ENCODE data around the gene MAPK8. TPM values are rescaled to one million over a fixed set of nuclear protein-coding genes. Genes with fewer than 3 reads are reported as not detected.

Gene MAPK8
- polyA plus RNA-seq, 1 of the 3 experiments (the other 2 are of a cell fraction): 26.4 TPM

GRCh38 chr10:48258105-48258504, 48.4 kb upstream of the MAPK8 start:
- TF ChIP-seq POLR2AphosphoS5 (IDR thresholded peaks at IDR 0.05; ENCODE audit: low read depth, low read length) (no peak), RCOR1 (IDR thresholded peaks at IDR 0.05; ENCODE audit: low read length) (no peak)
- TF ChIP-seq, protein P1, sequence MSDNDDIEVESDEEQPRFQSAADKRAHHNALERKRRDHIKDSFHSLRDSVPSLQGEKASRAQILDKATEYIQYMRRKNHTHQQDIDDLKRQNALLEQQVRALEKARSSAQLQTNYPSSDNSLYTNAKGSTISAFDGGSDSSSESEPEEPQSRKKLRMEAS (IDR thresholded peaks at IDR 0.05; ENCODE audit: low read depth): no peak
- TF ChIP-seq, protein P2, sequence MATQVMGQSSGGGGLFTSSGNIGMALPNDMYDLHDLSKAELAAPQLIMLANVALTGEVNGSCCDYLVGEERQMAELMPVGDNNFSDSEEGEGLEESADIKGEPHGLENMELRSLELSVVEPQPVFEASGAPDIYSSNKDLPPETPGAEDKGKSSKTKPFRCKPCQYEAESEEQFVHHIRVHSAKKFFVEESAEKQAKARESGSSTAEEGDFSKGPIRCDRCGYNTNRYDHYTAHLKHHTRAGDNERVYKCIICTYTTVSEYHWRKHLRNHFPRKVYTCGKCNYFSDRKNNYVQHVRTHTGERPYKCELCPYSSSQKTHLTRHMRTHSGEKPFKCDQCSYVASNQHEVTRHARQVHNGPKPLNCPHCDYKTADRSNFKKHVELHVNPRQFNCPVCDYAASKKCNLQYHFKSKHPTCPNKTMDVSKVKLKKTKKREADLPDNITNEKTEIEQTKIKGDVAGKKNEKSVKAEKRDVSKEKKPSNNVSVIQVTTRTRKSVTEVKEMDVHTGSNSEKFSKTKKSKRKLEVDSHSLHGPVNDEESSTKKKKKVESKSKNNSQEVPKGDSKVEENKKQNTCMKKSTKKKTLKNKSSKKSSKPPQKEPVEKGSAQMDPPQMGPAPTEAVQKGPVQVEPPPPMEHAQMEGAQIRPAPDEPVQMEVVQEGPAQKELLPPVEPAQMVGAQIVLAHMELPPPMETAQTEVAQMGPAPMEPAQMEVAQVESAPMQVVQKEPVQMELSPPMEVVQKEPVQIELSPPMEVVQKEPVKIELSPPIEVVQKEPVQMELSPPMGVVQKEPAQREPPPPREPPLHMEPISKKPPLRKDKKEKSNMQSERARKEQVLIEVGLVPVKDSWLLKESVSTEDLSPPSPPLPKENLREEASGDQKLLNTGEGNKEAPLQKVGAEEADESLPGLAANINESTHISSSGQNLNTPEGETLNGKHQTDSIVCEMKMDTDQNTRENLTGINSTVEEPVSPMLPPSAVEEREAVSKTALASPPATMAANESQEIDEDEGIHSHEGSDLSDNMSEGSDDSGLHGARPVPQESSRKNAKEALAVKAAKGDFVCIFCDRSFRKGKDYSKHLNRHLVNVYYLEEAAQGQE (IDR thresholded peaks at IDR 0.05; ENCODE audit: low read depth, low read length): no peak
- DNase-seq: no peak
- Histone ChIP-seq H4K20me1 (ENCODE audit: insufficient read depth) (no peaks in the 10 kb centered on the region), H3F3A (replicated peaks; ENCODE audit: insufficient read depth) (no peaks in the 10 kb centered on the region), H3K27ac (ENCODE audit: low read depth in 2 of 2, low read length in 1 of 2) (no peak overlapping the region), H3K9me3 (no peaks in the 10 kb centered on the region), H3K9me2 (0 out of 2 replicates have a peak, but pooled peaks cover 3% of the 10 kb centered on the region), H3K4me2 (no peak overlapping the region), H3K36me3 (replicated peaks in 1 of 2; ENCODE audit: control insufficient read depth in 1 of 2, insufficient read depth in 2 of 2, low read length in 1 of 2) (no peaks in the 10 kb centered on the region), H2AFZ (ENCODE audit: low read depth) (no peak overlapping the region), H3K79me2 (ENCODE audit: insufficient read depth) (no peaks in the 10 kb centered on the region), H3K4me1 (ENCODE audit: control insufficient read depth in 1 of 2, insufficient read depth in 2 of 2, low read depth in 1 of 2, low read length in 1 of 2) (peaks cover 3 to 4% of the 10 kb centered on the region in 2 experiments; a peak in 1 of 4 replicates), H3K27me3 (ENCODE audit: insufficient read depth) (no peaks in the 10 kb centered on the region), H3K9ac (no peak overlapping the region), H3K4me3 (ENCODE audit: low read depth in 2 of 2, low read length in 1 of 2) (no peak overlapping the region)
- WGBS (ENCODE audit: low lambda C conversion rate): 70% methylated on average over 1 of the region's 1 CpG
- CTCF ChIA-PET: interaction anchor here (1.2 to 1.6 kb wide), 2 partner anchors 10 to 32 kb away, joined by 4 to 6 read pairs; no protein-coding TSS in a partner anchor
- POLR2A ChIA-PET: no interaction called here

- Histone ChIP-seq H3K27ac (ENCODE audit: low read depth in 2 of 2, low read length in 1 of 2) (no peak overlapping the region), H3K4me2 (no peak overlapping the region), H4K20me1 (ENCODE audit: insufficient read depth) (no peaks in the 10 kb centered on the region), H3K79me2 (ENCODE audit: insufficient read depth) (no peaks in the 10 kb centered on the region), H3K36me3 (replicated peaks in 1 of 2; ENCODE audit: control insufficient read depth in 1 of 2, insufficient read depth in 2 of 2, low read length in 1 of 2) (no peaks in the 10 kb centered on the region), H3K9me3 (no peaks in the 10 kb centered on the region), H3F3A (replicated peaks; ENCODE audit: insufficient read depth) (no peaks in the 10 kb centered on the region), H2AFZ (ENCODE audit: low read depth) (no peak overlapping the region), H3K4me3 (ENCODE audit: low read depth in 2 of 2, low read length in 1 of 2) (no peak overlapping the region), H3K9me2 (0 out of 2 replicates have a peak, but pooled peaks cover 3% of the 10 kb centered on the region), H3K9ac (no peak overlapping the region), H3K4me1 (ENCODE audit: control insufficient read depth in 1 of 2, insufficient read depth in 2 of 2, low read depth in 1 of 2, low read length in 1 of 2) (no peaks in the 10 kb centered on the region), H3K27me3 (ENCODE audit: insufficient read depth) (no peaks in the 10 kb centered on the region; the same call in 1 of the 2 replicates)
- no peak for TF ChIP-seq ELF1 (IDR thresholded peaks at IDR 0.05)
- WGBS (ENCODE audit: low lambda C conversion rate): 32% methylated on average over 4 of the region's 4 CpGs
- DNase-seq: no peak
- ChIA-PET POLR2A (no interaction called here), CTCF (interaction anchor here (1.2 kb wide), 1 partner anchor 11 kb away, joined by 3 read pairs; no protein-coding TSS in a partner anchor)
Measured at GRCh38 chr10:48266528-48266927, 39.9 kb upstream of the MAPK8 start.

DNA sequence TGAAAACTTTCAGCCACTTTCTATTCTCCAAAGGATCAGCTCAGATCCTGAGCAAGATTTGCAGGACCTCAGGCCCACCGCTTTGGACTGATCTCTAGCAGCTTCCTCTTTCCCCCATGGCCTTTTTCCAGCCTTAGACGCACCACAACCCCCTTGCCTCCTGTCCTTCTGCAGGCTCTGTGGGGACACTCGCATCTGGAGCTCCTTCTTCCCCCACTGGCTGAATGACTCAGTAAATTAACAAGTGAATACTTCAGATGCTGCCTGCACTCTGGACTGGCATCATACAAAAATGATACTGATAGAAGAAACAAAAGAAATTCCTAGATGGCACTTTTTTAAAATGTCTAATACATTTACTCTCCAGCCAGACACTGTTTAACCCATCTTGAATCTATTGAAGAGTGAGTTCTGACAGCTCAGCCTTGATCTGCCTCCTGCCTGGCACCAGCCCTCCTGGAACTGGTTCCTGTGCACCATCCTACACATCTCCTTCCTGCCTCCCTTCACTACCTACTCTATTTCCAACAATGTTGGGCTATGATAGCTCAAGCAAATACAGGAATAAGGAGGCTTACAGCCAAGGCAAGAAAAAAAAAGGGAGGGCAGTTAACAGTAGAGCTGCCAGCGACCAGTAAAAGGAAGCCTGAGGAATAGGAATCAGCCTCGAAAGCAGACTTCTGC, 35.3 kb upstream of the MAPK8 start:
- no peak for DNase-seq
- 57% methylated on average over 5 of the region's 5 CpGs for WGBS (ENCODE audit: low lambda C conversion rate)
- TF ChIP-seq RXRA (IDR thresholded peaks at IDR 0.05; ENCODE audit: borderline replicate concordance, low read depth): no peak
- TF ChIP-seq SIN3A (IDR thresholded peaks at IDR 0.05; ENCODE audit: borderline replicate concordance, low read depth, low read length): no peak
- TF ChIP-seq TAF1 (IDR thresholded peaks at IDR 0.05; ENCODE audit: borderline replicate concordance, low read depth, low read length): no peak
- TF ChIP-seq JUND (IDR thresholded peaks at IDR 0.05): no peak
- TF ChIP-seq, protein P2 (IDR thresholded peaks at IDR 0.05; ENCODE audit: low read depth, low read length): no peak
- TF ChIP-seq EP300 (IDR thresholded peaks at IDR 0.05; ENCODE audit: borderline replicate concordance in 1 of 2, low read depth in 1 of 2, low read length in 1 of 2): no peak
- no peak for TF ChIP-seq NFIC (IDR thresholded peaks at IDR 0.05; ENCODE audit: borderline replicate concordance)
- no peak for TF ChIP-seq SMC3 (IDR thresholded peaks at IDR 0.05; ENCODE audit: low read depth, low read length)
- no peak for TF ChIP-seq FOXJ3 (CRISPR knock-in tag; IDR thresholded peaks at IDR 0.05)
- TF ChIP-seq YY1 (IDR thresholded peaks at IDR 0.05; ENCODE audit: low read depth): no peak

More for the DNA sequence above, 35.3 kb upstream of the MAPK8 start:
- ChIA-PET POLR2A (no interaction called here), CTCF (interaction anchor here (0.9 to 1.6 kb wide), 3 partner anchors 14 to 19 kb away, joined by 3 to 4 read pairs (median 4); no protein-coding TSS in a partner anchor)
- Histone ChIP-seq H3K4me3 (ENCODE audit: low read depth in 2 of 2, low read length in 1 of 2) (no peak overlapping the region), H3K4me1 (ENCODE audit: control insufficient read depth in 1 of 2, insufficient read depth in 2 of 2, low read depth in 1 of 2, low read length in 1 of 2) (no peaks in the 10 kb centered on the region), H3K79me2 (ENCODE audit: insufficient read depth) (no peaks in the 10 kb centered on the region), H3K27me3 (ENCODE audit: insufficient read depth) (no peaks in the 10 kb centered on the region; the same call in 1 of the 2 replicates), H3K9me3 (no peaks in the 10 kb centered on the region), H3K9ac (no peak overlapping the region), H3K4me2 (no peak overlapping the region), H4K20me1 (ENCODE audit: insufficient read depth) (no peaks in the 10 kb centered on the region), H3K36me3 (replicated peaks in 1 of 2; ENCODE audit: control insufficient read depth in 1 of 2, insufficient read depth in 2 of 2, low read length in 1 of 2) (no peaks in the 10 kb centered on the region), H3K27ac (ENCODE audit: low read depth in 2 of 2, low read length in 1 of 2) (no peak overlapping the region), H3F3A (replicated peaks; ENCODE audit: insufficient read depth) (no peaks in the 10 kb centered on the region), H3K9me2 (no peaks in the 10 kb centered on the region), H2AFZ (ENCODE audit: low read depth) (no peak overlapping the region)
